Measurements from ENCODE around the gene C3orf22.
"Not testable (repeated sequence)": the region's sequence is repeated elsewhere in the genome, so short reads cannot be mapped to it uniquely, and the experiment has no call there.

C3orf22 gene

GRCh38 chr3:126542340-126543241 is 16.1 kb downstream of the C3orf22 start:
- no peak for DNase-seq

GRCh38 chr3:126541628-126542339 is 16.9 kb downstream of the C3orf22 start:
- no peak for DNase-seq

- DNase-seq = no peak
Observed at GRCh38 chr3:126540951-126541627, 17.6 kb downstream of the C3orf22 start.

- DNase-seq = no peak
Observed at GRCh38 chr3:126540342-126540849, 18.3 kb downstream of the C3orf22 start.

DNA sequence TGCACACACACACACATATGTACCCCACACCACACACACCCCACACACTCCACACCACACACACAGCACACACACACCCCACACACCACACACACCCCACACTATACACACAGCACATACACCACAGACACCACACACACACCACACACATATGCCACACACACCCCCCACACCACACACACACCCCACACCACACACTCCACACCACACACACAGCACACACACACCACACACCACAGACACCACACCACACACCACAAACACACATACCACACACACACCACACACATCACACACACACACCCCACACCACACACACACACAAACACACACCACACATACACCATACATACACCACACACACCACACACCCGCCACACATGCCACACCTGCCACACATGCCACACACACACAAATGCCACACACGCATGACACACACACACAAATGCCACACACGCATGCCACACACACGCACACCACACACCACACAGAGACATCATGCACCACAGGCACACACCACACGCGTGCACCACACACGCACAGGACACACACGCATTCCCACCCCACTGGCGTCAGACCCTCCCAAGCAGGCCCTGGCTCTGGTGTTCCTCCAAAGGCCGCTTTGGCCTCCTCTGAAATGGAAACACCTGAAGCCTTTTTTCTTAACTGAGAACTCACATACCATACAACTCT is 19.0 kb downstream of the C3orf22 start:
- no peak for DNase-seq

GRCh38 chr3:126538966-126539365 is 19.8 kb downstream of the C3orf22 start:
- DNase-seq = no peak

DNA sequence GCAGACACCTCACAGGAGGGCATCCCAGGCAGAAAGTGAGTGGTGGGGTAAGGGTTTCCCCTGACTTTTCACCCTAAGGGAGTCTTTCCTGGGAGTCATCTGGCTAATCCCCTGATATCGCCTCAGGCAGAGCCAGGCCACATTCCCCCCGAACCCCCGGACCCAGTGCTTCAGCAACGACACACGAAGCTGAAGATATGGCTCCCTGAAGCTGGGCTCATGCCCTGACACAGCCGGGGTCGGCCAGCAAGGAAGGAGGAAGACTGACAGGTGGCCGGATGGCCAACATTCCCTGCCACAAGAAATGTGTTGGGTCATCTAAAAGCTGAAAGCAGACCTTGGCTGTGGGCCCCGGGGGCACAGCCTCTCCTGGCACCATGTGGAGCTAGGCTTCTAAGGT is 20.4 kb downstream of the C3orf22 start:
- no peak for DNase-seq

DNA sequence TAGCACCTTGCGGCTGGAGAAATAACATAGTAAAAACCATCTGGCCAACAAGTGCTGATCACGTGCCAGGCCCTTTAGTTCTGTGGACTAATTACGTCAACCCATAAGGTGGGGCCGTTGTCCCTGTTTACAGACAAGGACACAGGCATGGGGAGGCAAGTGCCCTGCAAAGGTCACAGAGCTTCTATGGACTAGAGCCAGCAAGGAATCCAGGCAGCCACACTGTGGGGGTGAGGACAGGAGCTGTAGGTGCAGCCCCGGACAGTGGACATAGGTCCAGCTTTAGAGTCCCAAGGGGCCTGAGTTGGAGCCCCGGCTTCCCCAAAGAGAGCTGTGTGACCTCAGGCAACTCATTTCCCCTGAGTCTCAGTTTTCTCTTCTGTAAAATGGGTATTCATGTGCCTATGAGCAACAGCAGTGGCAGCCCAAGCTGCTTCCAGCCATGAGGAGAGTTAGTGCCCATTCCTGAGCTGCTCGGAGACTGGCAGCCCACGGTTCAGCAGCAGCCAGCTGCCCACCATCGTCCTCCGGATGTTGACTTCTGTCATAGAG is 20.9 kb downstream of the C3orf22 start:
- no peak for DNase-seq

GRCh38 chr3:126537116-126537729 is 21.5 kb downstream of the C3orf22 start:
- DNase-seq = no peak

DNA sequence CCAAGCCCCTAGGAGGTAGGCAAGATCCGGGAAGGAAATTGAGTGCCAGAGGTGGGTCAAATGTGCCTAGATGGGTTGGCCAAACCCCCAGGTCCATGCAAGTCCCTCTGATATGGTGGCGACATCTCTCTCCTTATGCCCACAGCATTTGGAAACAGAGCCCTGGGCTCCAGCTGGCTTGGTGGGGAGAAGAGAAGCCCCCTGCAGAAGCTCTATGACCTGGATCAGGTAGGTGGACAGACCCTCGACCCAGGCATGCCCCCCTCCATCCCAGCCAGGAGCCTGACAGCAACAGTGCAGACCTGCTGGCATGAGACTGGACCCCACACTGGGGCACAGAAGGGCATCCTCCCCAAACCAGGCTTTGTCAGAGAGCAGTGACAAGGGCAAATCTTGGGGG is 22.6 kb downstream of the C3orf22 start:
- no peak for DNase-seq

DNA sequence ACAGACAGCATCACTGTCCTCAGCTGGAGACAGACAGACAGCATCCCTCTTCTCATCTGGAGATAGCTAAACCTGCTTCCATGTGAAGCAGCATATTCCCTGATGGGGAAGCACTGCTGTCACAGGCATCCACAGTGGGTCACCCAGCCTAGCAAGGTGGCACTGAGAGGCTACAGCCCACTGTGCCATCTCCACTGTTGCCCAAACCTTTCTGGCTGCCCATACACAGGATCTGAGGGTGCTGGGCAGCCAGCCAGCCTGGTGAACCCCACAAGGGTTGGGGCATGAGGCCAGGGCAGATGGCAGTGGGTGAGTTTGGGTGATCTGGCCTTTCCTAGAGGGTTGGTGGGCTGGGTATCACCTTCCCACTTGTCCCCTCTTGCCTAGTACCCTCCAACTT is 23.1 kb downstream of the C3orf22 start:
- DNase-seq = no peak

- DNase-seq = not testable (repeated sequence)
Observed at GRCh38 chr3:126534716-126535115, 24.0 kb downstream of the C3orf22 start.

- DNase-seq = no peak
Observed at GRCh38 chr3:126533506-126533905, 25.2 kb downstream of the C3orf22 start.

DNA sequence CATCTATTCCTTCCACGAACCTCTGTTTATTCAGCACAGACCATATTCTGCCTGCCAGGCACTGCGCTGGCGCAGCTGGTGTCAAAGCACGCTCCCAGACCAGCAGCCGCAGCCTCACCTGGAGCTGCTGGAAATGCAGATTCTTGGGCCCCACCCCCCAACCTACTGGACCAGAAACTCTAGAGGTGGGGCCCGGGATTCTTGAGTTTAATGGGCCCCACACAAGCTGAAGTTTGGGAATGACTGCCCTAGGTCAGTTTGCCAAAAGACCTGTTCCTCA is 27.7 kb downstream of the C3orf22 start:
- DNase-seq = no peak

DNA sequence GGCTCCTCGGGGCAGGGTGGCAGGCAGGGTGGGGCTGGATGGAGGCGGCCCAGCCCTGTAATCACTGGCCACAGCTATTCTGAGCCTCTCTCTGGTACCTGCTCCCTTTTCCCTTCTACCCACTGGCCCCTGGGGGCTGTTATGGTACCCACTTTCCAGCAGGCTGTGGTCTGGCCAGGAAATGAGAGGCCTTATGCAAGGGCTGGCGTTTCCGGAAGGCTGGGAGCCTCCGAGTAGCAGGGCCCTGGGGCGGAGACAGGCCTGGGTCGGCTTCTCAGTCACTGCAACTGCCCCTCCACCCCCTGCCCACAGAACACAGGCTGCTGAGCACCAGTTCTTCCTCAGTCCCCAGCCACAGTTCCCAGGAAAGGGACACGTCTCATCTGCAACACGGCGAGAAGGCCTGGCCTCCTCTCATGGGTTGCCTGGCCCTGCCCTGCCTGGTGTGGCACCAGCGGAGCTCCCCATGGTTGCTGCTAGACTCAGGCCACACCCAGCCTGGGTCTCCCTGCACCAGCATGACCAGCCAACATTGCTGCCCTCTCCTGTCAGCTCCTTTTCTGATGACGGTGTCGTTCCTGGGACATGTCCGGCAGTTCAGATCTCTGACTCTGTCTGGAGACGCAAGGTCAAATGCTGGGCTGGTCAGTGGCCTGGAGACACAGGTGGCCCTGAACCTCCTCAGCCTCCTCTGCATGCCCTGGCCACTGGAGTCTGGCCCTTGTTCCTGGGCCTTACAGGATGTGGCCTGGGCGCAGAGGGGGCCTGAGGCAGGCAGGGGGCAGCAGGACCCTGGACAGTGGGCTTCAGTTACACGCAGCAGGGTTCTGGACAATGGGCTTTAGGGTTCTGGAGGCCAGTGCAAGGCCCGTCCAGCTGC is 28.3 kb downstream of the C3orf22 start:
- no peak for DNase-seq

GRCh38 chr3:126529585-126530170 is 29.1 kb downstream of the C3orf22 start:
- no peak for DNase-seq

- no peak for DNase-seq
Observed at GRCh38 chr3:126528800-126529541, 29.8 kb downstream of the C3orf22 start.

- DNase-seq = no peak
Observed at GRCh38 chr3:126528419-126528799, 30.3 kb downstream of the C3orf22 start.

DNA sequence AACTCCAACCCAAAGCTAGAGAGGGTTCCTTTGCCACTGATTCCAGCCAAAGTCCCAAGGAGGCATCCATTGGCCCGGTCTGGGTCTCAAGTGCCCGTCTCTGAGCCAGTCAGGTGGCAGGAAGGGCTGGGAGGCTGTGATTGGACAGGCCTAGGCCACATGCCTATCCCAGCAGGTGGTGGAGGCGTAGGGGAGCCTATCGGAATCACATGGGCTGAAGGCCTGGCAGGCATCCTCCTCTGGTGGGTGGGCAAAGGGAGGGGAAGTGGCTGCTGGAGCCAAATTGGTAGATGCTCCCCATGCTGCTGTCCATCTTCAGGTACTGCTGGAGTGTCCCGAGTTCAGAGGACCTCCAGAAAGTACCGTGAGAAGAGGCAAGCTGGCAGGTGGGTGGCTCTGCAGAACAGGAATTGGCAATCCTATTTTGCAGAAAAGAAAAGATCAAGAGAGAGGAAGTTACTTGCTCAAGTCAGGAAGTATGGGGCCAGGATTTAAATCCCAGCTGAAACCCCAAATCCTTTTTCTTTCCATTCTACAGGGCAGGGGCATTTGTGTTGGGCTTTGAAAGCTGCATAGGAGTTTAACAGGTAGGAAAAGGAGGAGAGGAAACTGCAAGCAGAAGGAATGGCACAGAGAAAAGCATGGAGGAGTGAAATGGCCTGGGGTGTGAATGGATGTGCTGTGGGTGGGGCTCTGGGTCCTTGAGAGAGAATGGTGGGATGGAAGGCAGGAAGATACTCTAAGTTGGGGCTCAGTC is 31.1 kb downstream of the C3orf22 start:
- no peak for DNase-seq
